SK-N-SH (cell line): Measurements from ENCODE around the gene RHOH. TPM values are rescaled to one million over a fixed set of nuclear protein-coding genes. Genes with fewer than 3 reads are reported as not detected.

Source experiments
- CTCF ChIA-PET: fragments of 300-600, 350-600 bp; formaldehyde crosslinking; extraction: SDS; loops from one replicate; lab custom pipeline; 2021; lab: Yijun Ruan, JAX
- POLR2A ChIA-PET: fragments of 350-600 bp; sonication (Branson Sonifier 250); formaldehyde crosslinking; extraction: SDS; loops from one replicate; lab custom pipeline; 2020; ENCODE audit warnings: antibody characterized with exemption, inconsistent platforms; lab: Yijun Ruan, JAX
- DNase-seq: peaks from one replicate; pipeline ENCODE4 v3.0.0; 2012
- H2AFZ ChIP-seq: fragments of 200-600 bp; sonication (generic); 2 replicates; pipeline ENCODE4 v1.8.1; 2016; ENCODE audit warnings: antibody characterized with exemption, mild to moderate bottlenecking, low read depth
- H3F3A ChIP-seq: fragments of 200-600 bp; sonication (generic); replicated peaks from 2 replicates; pipeline ENCODE3; 2016; ENCODE audit warnings: antibody characterized with exemption, mild to moderate bottlenecking; ENCODE audit not compliant: insufficient read depth
- H3K27ac ChIP-seq, 2 experiments: fragments of 200-500 bp in 1 of 2; fragments of 200-600 bp in 1 of 2; sonication (Bioruptor generic) in 1 of 2; sonication (generic), shearing (Covaris generic) in 1 of 2; 2 replicates each; pipeline versions ENCODE4 v1.5.1 to v1.6.1; 2014 to 2016; ENCODE audit warnings: low read depth in 2 of 2, inconsistent platforms in 1 of 2, low read length in 1 of 2, mild to moderate bottlenecking in 1 of 2, mixed read lengths in 1 of 2
- H3K27me3 ChIP-seq: fragments of 200-600 bp; sonication (generic), shearing (Covaris generic); 2 replicates; pipeline ENCODE4 v1.6.1; 2016; ENCODE audit warnings: mixed run types; ENCODE audit not compliant: insufficient read depth
- H3K36me3 ChIP-seq, 2 experiments: fragments of 200-500 bp in 1 of 2; fragments of 200-600 bp in 1 of 2; sonication (Bioruptor generic) in 1 of 2; sonication (generic) in 1 of 2; replicated peaks in 1 of 2; 2 replicates each; pipeline versions ENCODE3 to v1.5.1; 2014 to 2016; ENCODE audit warnings: low read length in 1 of 2, mild to moderate bottlenecking in 1 of 2; ENCODE audit not compliant: insufficient read depth in 2 of 2, control insufficient read depth in 1 of 2
- H3K4me1 ChIP-seq, 2 experiments: fragments of 200-500 bp in 1 of 2; fragments of 200-600 bp in 1 of 2; sonication (Bioruptor generic) in 1 of 2; sonication (generic), shearing (Covaris generic) in 1 of 2; 2 replicates each; pipeline versions ENCODE4 v1.5.1 to v1.6.1; 2014 to 2016; ENCODE audit warnings: low read depth in 1 of 2, low read length in 1 of 2, mixed run types in 1 of 2; ENCODE audit not compliant: insufficient read depth in 2 of 2, control insufficient read depth in 1 of 2
- H3K4me2 ChIP-seq: fragments of 200-600 bp; sonication (generic), shearing (Covaris generic); 2 replicates; pipeline ENCODE4 v1.6.1; 2017; ENCODE audit warnings: mixed run types
- H3K4me3 ChIP-seq, 2 experiments: fragments of 200-500 bp in 1 of 2; fragments of 200-600 bp in 1 of 2; sonication (Bioruptor generic) in 1 of 2; sonication (generic), shearing (Covaris generic) in 1 of 2; 2 replicates each; pipeline versions ENCODE4 v1.5.1 to v1.8.1; 2014 to 2016; ENCODE audit warnings: low read depth in 2 of 2, inconsistent platforms in 1 of 2, low read length in 1 of 2, mild to moderate bottlenecking in 1 of 2, mixed read lengths in 1 of 2, moderate library complexity in 1 of 2
- H3K79me2 ChIP-seq: fragments of 200-600 bp; sonication (generic); 2 replicates; pipeline ENCODE4 v1.8.1; 2017; ENCODE audit warnings: mild to moderate bottlenecking; ENCODE audit not compliant: insufficient read depth
- H3K9ac ChIP-seq: fragments of 200-600 bp; sonication (generic); 2 replicates; pipeline ENCODE4 v1.6.1; 2017; ENCODE audit warnings: mixed run types
- H3K9me2 ChIP-seq: fragments of 200-600 bp; sonication (generic); 2 replicates; pipeline ENCODE4 v1.6.1; 2017; ENCODE audit warnings: mixed run types
- H3K9me3 ChIP-seq: fragments of 200-600 bp; sonication (generic); 2 replicates; pipeline ENCODE4 v1.6.1; 2017; ENCODE audit warnings: mixed run types, mild to moderate bottlenecking, moderate library complexity
- H4K20me1 ChIP-seq: fragments of 200-600 bp; sonication (generic); 2 replicates; pipeline ENCODE4 v1.6.1; 2017; ENCODE audit warnings: mild to moderate bottlenecking, mixed run types; ENCODE audit not compliant: insufficient read depth
- CHD2 ChIP-seq: fragments of 150-350 bp; IDR thresholded peaks from 2 replicates; pipeline ENCODE4 v1.6.1; 2018; ENCODE audit warnings: low read length; ENCODE audit not compliant: partially characterized antibody
- EZH2phosphoT487 ChIP-seq: fragments of 200-600 bp; sonication (generic); IDR thresholded peaks from 2 replicates; pipeline ENCODE4 v1.6.1; 2017; ENCODE audit warnings: low read depth, mixed run types, mild to moderate bottlenecking, antibody characterized with exemption, moderate library complexity, borderline replicate concordance
- FOSL2 ChIP-seq: IDR thresholded peaks from 2 replicates; pipeline ENCODE4 v1.4.0; 2012; ENCODE audit warnings: low read depth, mild to moderate bottlenecking, moderate library complexity, borderline replicate concordance
- FOXJ3 ChIP-seq: sonication (generic); formaldehyde crosslinking; IDR thresholded peaks from 2 replicates; pipeline ENCODE4 v1.5.1; 2020; ENCODE audit warnings: mild to moderate bottlenecking, missing genetic modification reagents
- GATA2 ChIP-seq: sonication (generic); formaldehyde crosslinking; IDR thresholded peaks from 2 replicates; pipeline ENCODE4 v1.5.0; 2020; ENCODE audit warnings: mild to moderate bottlenecking, missing genetic modification reagents
- JUND ChIP-seq: IDR thresholded peaks from 2 replicates; pipeline ENCODE4 v1.4.0; 2012
- MEF2A ChIP-seq: IDR thresholded peaks from 2 replicates; pipeline ENCODE4 v1.4.0; 2012; ENCODE audit warnings: low read depth, borderline replicate concordance
- MXI1 ChIP-seq: IDR thresholded peaks from 2 replicates; pipeline ENCODE4 v1.6.1; 2012; ENCODE audit warnings: mild to moderate bottlenecking, low read depth, low read length, improper control_type of control experiment
- NFIC ChIP-seq: IDR thresholded peaks from 2 replicates; pipeline ENCODE4 v1.4.0; 2012; ENCODE audit warnings: borderline replicate concordance
- NRF1 ChIP-seq: IDR thresholded peaks from 2 replicates; pipeline ENCODE4 v1.6.1; 2012; ENCODE audit warnings: low read depth, mild to moderate bottlenecking, low read length
- RAD21 ChIP-seq: IDR thresholded peaks from 2 replicates; pipeline ENCODE4 v1.6.1; 2012; ENCODE audit warnings: mild to moderate bottlenecking, low read length
- RCOR1 ChIP-seq: fragments of 150-350 bp; IDR thresholded peaks from 2 replicates; pipeline ENCODE4 v1.6.1; 2017; ENCODE audit warnings: antibody characterized with exemption, low read length
- REST ChIP-seq: IDR thresholded peaks from 2 replicates; pipeline ENCODE4 v1.6.1; 2012; ENCODE audit warnings: mild to moderate bottlenecking, low read depth, low read length, moderate library complexity
- RFX5 ChIP-seq: IDR thresholded peaks from 2 replicates; pipeline ENCODE4 v1.6.1; 2012; ENCODE audit warnings: mild to moderate bottlenecking, improper control_type of control experiment, low read length
- RXRA ChIP-seq: IDR thresholded peaks from 2 replicates; pipeline ENCODE4 v1.4.0; 2012; ENCODE audit warnings: low read depth, mild to moderate bottlenecking, borderline replicate concordance
- SMC3 ChIP-seq: IDR thresholded peaks from 2 replicates; pipeline ENCODE4 v1.6.1; 2012; ENCODE audit warnings: low read depth, low read length, improper control_type of control experiment
- TCF12 ChIP-seq: IDR thresholded peaks from 2 replicates; pipeline ENCODE4 v1.4.0; 2012
- YY1 ChIP-seq: IDR thresholded peaks from 2 replicates; pipeline ENCODE4 v1.4.0; 2012; ENCODE audit warnings: low read depth, mild to moderate bottlenecking
- WGBS: methylation state at CpG from one replicate; pipeline ENCODE4 v1.1.6; 2017; ENCODE audit warnings: low lambda C conversion rate; 5-methylcytosine and 5-hydroxymethylcytosine counted together
- polyA plus RNA-seq, 3 experiments: library from polyadenylated mRNA; depleted of rRNA; stranded (reverse); fragments of >200 nt; gene quantifications; 2 replicates each; pipeline ENCODE4 v1.2.3, GENCODE V29; 2012
- TF ChIP-seq, protein P1 (sequence below): IDR thresholded peaks from 2 replicates; pipeline ENCODE4 v1.4.0; 2012; ENCODE audit warnings: low read depth

The RHOH gene
- polyA plus RNA-seq, 1 of the 3 experiments (the other 2 are of a cell fraction) = not detected

DNA sequence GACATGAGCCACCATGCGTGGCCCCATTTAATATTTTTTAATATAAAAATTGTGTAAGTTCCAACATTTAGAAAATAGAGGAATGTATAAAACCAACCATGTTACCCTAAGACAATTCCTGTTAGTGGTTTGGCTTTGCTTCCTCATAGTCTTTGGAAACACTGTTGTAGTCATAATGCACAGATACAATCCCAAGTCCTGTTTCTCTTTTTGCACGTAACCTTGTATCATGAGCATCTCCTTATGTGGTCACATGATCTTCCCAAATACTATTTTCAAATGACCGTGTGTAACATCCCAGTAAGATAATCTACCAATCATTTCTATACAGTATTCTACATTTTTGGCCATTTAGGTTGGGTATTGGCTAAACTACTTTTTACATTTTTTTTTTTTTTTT is 13.9 kb upstream of the RHOH start:
- no peak for DNase-seq
- Histone ChIP-seq H2AFZ (no peak overlapping the region), H3K9me3 (no peaks in the 10 kb centered on the region), H3K4me3 (no peak overlapping the region), H3K27me3 (no peaks in the 10 kb centered on the region), H3K4me1 (peaks cover 0 to 36% of the 10 kb centered on the region in 2 experiments; a peak in 3 of 4 replicates), H3K9ac (no peak overlapping the region), H3K9me2 (no peaks in the 10 kb centered on the region), H3K27ac (no peak overlapping the region), H3F3A (peaks cover 4% of the 10 kb centered on the region), H3K36me3 (no peaks in the 10 kb centered on the region), H3K79me2 (no peaks in the 10 kb centered on the region), H3K4me2 (no peak overlapping the region), H4K20me1 (no peaks in the 10 kb centered on the region)
- POLR2A ChIA-PET = no interaction called here
- CTCF ChIA-PET = no interaction called here
- WGBS = 96% methylated on average over 3 of the region's 3 CpGs
- no peak for TF ChIP-seq CHD2
- TF ChIP-seq, protein P1, sequence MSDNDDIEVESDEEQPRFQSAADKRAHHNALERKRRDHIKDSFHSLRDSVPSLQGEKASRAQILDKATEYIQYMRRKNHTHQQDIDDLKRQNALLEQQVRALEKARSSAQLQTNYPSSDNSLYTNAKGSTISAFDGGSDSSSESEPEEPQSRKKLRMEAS = no peak
- no peak for TF ChIP-seq FOXJ3 (CRISPR knock-in tag)
- TF ChIP-seq MXI1 = no peak
- TF ChIP-seq SMC3 = no peak
- TF ChIP-seq EZH2phosphoT487 = no peak
- TF ChIP-seq FOSL2 = no peak
- no peak for TF ChIP-seq YY1
- no peak for TF ChIP-seq MEF2A
- TF ChIP-seq REST = no peak
- no peak for TF ChIP-seq NFIC
- no peak for TF ChIP-seq RFX5
- no peak for TF ChIP-seq NRF1

DNA sequence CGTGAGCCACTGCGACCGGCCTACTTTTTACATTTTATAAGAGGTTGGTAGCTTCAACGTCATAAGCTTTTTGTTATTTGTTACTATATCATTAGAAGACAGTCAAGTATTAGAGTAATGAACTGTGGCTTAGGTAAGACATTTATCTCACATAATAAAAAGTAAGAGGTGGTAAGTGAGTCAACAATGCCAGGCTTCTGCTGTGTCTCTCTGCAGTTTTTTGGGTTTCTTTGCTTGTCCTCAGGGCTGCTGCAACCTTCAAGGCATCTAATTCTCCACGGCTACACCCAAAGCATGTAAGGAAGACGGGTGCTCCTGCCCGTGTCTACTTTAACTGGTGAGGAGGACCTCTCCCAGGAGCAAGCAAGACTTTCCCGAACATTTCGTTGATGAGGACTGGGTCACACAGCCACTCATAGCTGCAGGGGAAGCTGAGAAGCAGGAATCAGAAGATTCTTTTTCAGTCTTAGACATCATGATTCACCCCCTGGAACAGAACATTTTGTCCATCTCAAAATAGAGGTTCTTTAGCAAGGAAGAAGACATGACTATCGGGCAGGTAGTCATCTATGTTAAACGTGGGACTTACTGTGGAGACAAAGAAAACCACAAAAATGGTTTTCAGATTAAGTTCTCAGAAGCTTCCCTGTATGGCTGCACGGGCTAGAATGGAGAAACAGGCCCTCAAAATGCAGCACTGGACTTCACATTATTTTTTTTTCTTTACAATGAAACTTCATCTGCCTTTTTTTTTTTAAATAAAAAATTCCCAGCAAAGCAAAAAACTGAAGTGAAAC is 13.0 kb upstream of the RHOH start:
- POLR2A ChIA-PET = no interaction called here
- Histone ChIP-seq H3K36me3 (no peaks in the 10 kb centered on the region), H3K9ac (no peak overlapping the region), H3K4me3 (no peak overlapping the region), H3K27ac (no peak overlapping the region), H3K9me3 (no peaks in the 10 kb centered on the region), H3F3A (peaks cover 4% of the 10 kb centered on the region), H4K20me1 (no peaks in the 10 kb centered on the region), H3K4me2 (no peak overlapping the region), H3K27me3 (no peaks in the 10 kb centered on the region), H3K9me2 (no peaks in the 10 kb centered on the region), H3K4me1 (peaks cover 0 to 36% of the 10 kb centered on the region in 2 experiments; a peak in 3 of 4 replicates), H2AFZ (peak overlapping the region; percentile 47; the same call in 1 of the 2 replicates), H3K79me2 (no peaks in the 10 kb centered on the region)
- no peak for DNase-seq
- 89% methylated on average over 12 of the region's 12 CpGs for WGBS
- CTCF ChIA-PET = interaction anchor here (2.5 kb wide), 1 partner anchor 133 kb away, joined by 7 read pairs; no protein-coding TSS in a partner anchor
- TF ChIP-seq REST = no peak
- TF ChIP-seq RFX5 = no peak
- TF ChIP-seq JUND = no peak
- no peak for TF ChIP-seq GATA2 (CRISPR knock-in tag)
- TF ChIP-seq TCF12 = no peak
- TF ChIP-seq RCOR1 = no peak
- no peak for TF ChIP-seq RXRA
- no peak for TF ChIP-seq RAD21
- no peak for TF ChIP-seq CHD2
